H1 (cell line): ENCODE measurements around the gene MYOM3. TPM values are rescaled to one million over a fixed set of nuclear protein-coding genes. Genes with fewer than 3 reads are reported as not detected.

Source experiments
- CTCF ChIA-PET: fragments of 300-600 bp; sonication (Branson Sonifier 250); formaldehyde crosslinking; loops from one replicate; lab custom pipeline; 2021; ENCODE audit not compliant: partially characterized antibody; lab: Charles Lee
- POLR2A ChIA-PET: fragments of 300-600 bp; sonication (Branson Sonifier 250); formaldehyde crosslinking; loops from one replicate; lab custom pipeline; 2021; ENCODE audit warnings: inconsistent platforms; ENCODE audit not compliant: partially characterized antibody; lab: Charles Lee
- DNase-seq, 2 experiments: peaks; one replicate each; pipeline versions ENCODE4 v3.0.0 to v3.0.0-alpha.2; 2010 to 2022; ENCODE audit warnings: low spot score in 2 of 2, low read depth in 1 of 2, mixed read lengths in 1 of 2
- FAIRE-seq: peaks from 2 replicates; lab custom pipeline; 2011; peaks lifted over from hg19 to GRCh38; lab: Jason Lieb, UNC
- H2AFZ ChIP-seq: 2 replicates; pipeline ENCODE4 v1.8.1; 2012; ENCODE audit warnings: low read length, inconsistent platforms
- H2AK5ac ChIP-seq: 2 replicates; pipeline ENCODE4 v1.6.1; 2013; ENCODE audit warnings: low read depth, low read length
- H2BK120ac ChIP-seq: replicated peaks from 2 replicates; pipeline ENCODE3; 2013; ENCODE audit warnings: low read depth, low read length, inconsistent platforms
- H2BK12ac ChIP-seq: 2 replicates; pipeline ENCODE4 v1.6.1; 2013; ENCODE audit warnings: low read depth, low read length
- H2BK15ac ChIP-seq: 2 replicates; pipeline ENCODE4 v1.6.1; 2013; ENCODE audit warnings: low read length
- H2BK20ac ChIP-seq: 2 replicates; pipeline ENCODE4 v1.6.1; 2013; ENCODE audit warnings: low read length
- H2BK5ac ChIP-seq: 2 replicates; pipeline ENCODE4 v1.6.1; 2013; ENCODE audit warnings: low read depth, low read length
- H3K14ac ChIP-seq: 2 replicates; pipeline ENCODE4 v1.6.1; 2013; ENCODE audit warnings: inconsistent platforms; ENCODE audit not compliant: insufficient read length
- H3K18ac ChIP-seq: 2 replicates; pipeline ENCODE4 v1.6.1; 2013; ENCODE audit warnings: low read length; ENCODE audit errors: extremely low read depth
- H3K23ac ChIP-seq: 2 replicates; pipeline ENCODE4 v1.6.1; 2013; ENCODE audit warnings: inconsistent platforms; ENCODE audit not compliant: insufficient read length
- H3K23me2 ChIP-seq: 2 replicates; pipeline ENCODE4 v1.6.1; 2013; ENCODE audit warnings: low read depth, low read length
- H3K27ac ChIP-seq: 2 replicates; pipeline ENCODE4 v1.6.1; 2011; ENCODE audit warnings: low read depth, low read length, inconsistent platforms
- H3K27me3 ChIP-seq, 4 experiments: replicated peaks in 1 of 4; 1 replicate in 1 of 4; 2 replicates in 3 of 4; pipeline versions ENCODE4 v1.6.1 to v1.8.1; 2011 to 2013; ENCODE audit warnings: low read length in 3 of 4, mild to moderate bottlenecking in 3 of 4, inconsistent platforms in 2 of 4, mixed read lengths in 2 of 4, moderate library complexity in 1 of 4; ENCODE audit not compliant: control insufficient read depth in 3 of 4, insufficient read depth in 3 of 4; ENCODE audit errors: extremely low read depth in 1 of 4
- H3K36me3 ChIP-seq, 4 experiments: 2 replicates each; pipeline versions ENCODE4 v1.6.1 to v1.8.1; 2011 to 2013; ENCODE audit warnings: mild to moderate bottlenecking in 4 of 4, low read length in 3 of 4, moderate library complexity in 2 of 4, control low read depth in 1 of 4, inconsistent platforms in 1 of 4; ENCODE audit not compliant: insufficient read depth in 4 of 4, control insufficient read depth in 2 of 4
- H3K4ac ChIP-seq: replicated peaks from 2 replicates; pipeline ENCODE3; 2013; ENCODE audit warnings: low read length, low read depth, mixed read lengths, inconsistent platforms; ENCODE audit not compliant: insufficient read length
- H3K4me1 ChIP-seq, 4 experiments: replicated peaks in 1 of 4; 1 replicate in 1 of 4; 2 replicates in 3 of 4; pipeline versions ENCODE4 v1.6.1 to v1.8.1; 2011 to 2013; ENCODE audit warnings: low read length in 3 of 4, inconsistent platforms in 2 of 4, mixed read lengths in 1 of 4; ENCODE audit not compliant: insufficient read depth in 4 of 4, control insufficient read depth in 3 of 4
- H3K4me2 ChIP-seq, 2 experiments: 2 replicates each; pipeline versions ENCODE4 v1.6.1 to v1.8.1; 2011 to 2013; ENCODE audit warnings: low read depth in 2 of 2, low read length in 2 of 2, control low read depth in 1 of 2, inconsistent platforms in 1 of 2, mild to moderate bottlenecking in 1 of 2; ENCODE audit not compliant: insufficient read depth in 1 of 2
- H3K4me3 ChIP-seq, 4 experiments: fragments of 200-600, 300-600 bp in 1 of 4; sonication (generic), shearing (Covaris generic), sonication (Bioruptor Twin) in 1 of 4; 2 replicates each; pipeline versions ENCODE4 v1.5.1 to v1.8.1; 2011 to 2016; ENCODE audit warnings: low read length in 4 of 4, low read depth in 3 of 4, control low read depth in 2 of 4, inconsistent platforms in 2 of 4, mild to moderate bottlenecking in 2 of 4, mixed read lengths in 1 of 4, moderate library complexity in 1 of 4; ENCODE audit not compliant: insufficient read depth in 2 of 4; ENCODE audit errors: extremely low read depth in 1 of 4
- H3K56ac ChIP-seq: replicated peaks from 2 replicates; pipeline ENCODE3; 2013; ENCODE audit warnings: low read depth, mild to moderate bottlenecking, mixed read lengths, low read length, inconsistent platforms; ENCODE audit not compliant: insufficient read length
- H3K79me1 ChIP-seq: 2 replicates; pipeline ENCODE4 v1.6.1; 2013; ENCODE audit warnings: low read depth, low read length, control low read depth
- H3K79me2 ChIP-seq, 2 experiments: 2 replicates each; pipeline versions ENCODE4 v1.6.1 to v1.8.1; 2012 to 2013; ENCODE audit warnings: low read length in 2 of 2, mild to moderate bottlenecking in 2 of 2, inconsistent platforms in 1 of 2; ENCODE audit not compliant: insufficient read depth in 2 of 2, control insufficient read depth in 1 of 2
- H3K9ac ChIP-seq, 4 experiments: replicated peaks in 1 of 4; 1 replicate in 1 of 4; 2 replicates in 3 of 4; pipeline versions ENCODE4 v1.6.1 to v1.8.1; 2011 to 2013; ENCODE audit warnings: low read depth in 3 of 4, low read length in 3 of 4, control low read depth in 2 of 4, mild to moderate bottlenecking in 2 of 4, moderate library complexity in 2 of 4, inconsistent platforms in 1 of 4; ENCODE audit errors: extremely low read depth in 1 of 4
- H3K9me3 ChIP-seq, 2 experiments: 2 replicates each; pipeline versions ENCODE4 v1.6.1 to v1.8.1; 2012 to 2013; ENCODE audit warnings: mild to moderate bottlenecking in 2 of 2, moderate library complexity in 2 of 2, control low read depth in 1 of 2, inconsistent platforms in 1 of 2, low read depth in 1 of 2, low read length in 1 of 2, mixed read lengths in 1 of 2; ENCODE audit not compliant: insufficient read depth in 2 of 2
- H4K20me1 ChIP-seq, 2 experiments: replicated peaks in 1 of 2; 2 replicates each; pipeline versions ENCODE3 to v1.8.1; 2011 to 2013; ENCODE audit warnings: inconsistent platforms in 2 of 2, low read length in 2 of 2, mild to moderate bottlenecking in 1 of 2; ENCODE audit not compliant: insufficient read depth in 2 of 2, control insufficient read depth in 1 of 2
- H4K5ac ChIP-seq: 2 replicates; pipeline ENCODE4 v1.6.1; 2013; ENCODE audit warnings: low read length, low read depth, mixed read lengths, inconsistent platforms; ENCODE audit not compliant: insufficient read length
- H4K8ac ChIP-seq: 2 replicates; pipeline ENCODE4 v1.8.0; 2013; ENCODE audit warnings: mild to moderate bottlenecking, moderate library complexity, low read length, inconsistent platforms; ENCODE audit not compliant: insufficient read depth; ENCODE audit errors: extremely low read depth
- H4K91ac ChIP-seq: replicated peaks from 2 replicates; pipeline ENCODE3; 2013; ENCODE audit warnings: low read length, mixed read lengths, inconsistent platforms; ENCODE audit not compliant: insufficient read length
- BRCA1 ChIP-seq: IDR thresholded peaks from 2 replicates; pipeline ENCODE4 v1.6.1; 2012; ENCODE audit warnings: low read depth, low read length, improper control_type of control experiment
- CREB1 ChIP-seq: IDR thresholded peaks from 2 replicates; pipeline ENCODE4 v1.6.1; 2012; ENCODE audit warnings: inconsistent platforms
- EGR1 ChIP-seq: IDR thresholded peaks from 2 replicates; pipeline ENCODE4 v1.6.1; 2011; ENCODE audit warnings: low read depth, low read length, borderline replicate concordance
- EZH2 ChIP-seq: fragments of 200-600 bp; sonication (generic); IDR thresholded peaks from 2 replicates; pipeline ENCODE4 v1.7.1; 2012; ENCODE audit warnings: low read depth, mild to moderate bottlenecking, moderate library complexity, low read length, inconsistent platforms; ENCODE audit not compliant: severe bottlenecking
- POLR2AphosphoS5 ChIP-seq: IDR thresholded peaks from 2 replicates; pipeline ENCODE4 v1.6.1; 2011; ENCODE audit warnings: low read depth, low read length
- RXRA ChIP-seq: IDR thresholded peaks from 2 replicates; pipeline ENCODE4 v1.6.1; 2011; ENCODE audit warnings: low read depth, mild to moderate bottlenecking, low read length, moderate library complexity; ENCODE audit not compliant: insufficient read depth
- SAP30 ChIP-seq: fragments of 300-600 bp; sonication (generic); IDR thresholded peaks from 2 replicates; pipeline ENCODE4 v1.7.1; 2012; ENCODE audit warnings: low read length, moderate library complexity, mild to moderate bottlenecking, inconsistent platforms; ENCODE audit not compliant: insufficient read depth, insufficient replicate concordance
- SUZ12 ChIP-seq: fragments of 200-600 bp; sonication (generic); IDR thresholded peaks from 2 replicates; pipeline ENCODE4 v1.6.1; 2012; ENCODE audit warnings: mild to moderate bottlenecking, inconsistent platforms, low read length, moderate library complexity, mixed read lengths
- WGBS, 2 experiments: shearing (Covaris generic) in 1 of 2; methylation state at CpG; one replicate each; pipeline versions ENCODE4 v1.1.6 to v1.1.7; 2013 to 2015; ENCODE audit warnings: low lambda C conversion rate in 2 of 2, mixed read lengths in 2 of 2, inconsistent platforms in 1 of 2, low coverage in 1 of 2, missing lambda C conversion rate in 1 of 2; ENCODE audit not compliant: insufficient replicate concordance in 2 of 2, insufficient coverage in 1 of 2, insufficient read length in 1 of 2; ENCODE audit errors: extremely low coverage in 1 of 2, missing lambda C conversion rate in 1 of 2; 5-methylcytosine and 5-hydroxymethylcytosine counted together
- polyA plus RNA-seq, 7 experiments: library from polyadenylated mRNA; depleted of rRNA in 3 of 7; stranded (reverse) in 5 of 7; unstranded in 2 of 7; fragments of >200 nt in 5 of 7; fragments of 200-250 nt in 2 of 7; gene quantifications; 1 replicate in 5 of 7; 2 replicates in 1 of 7; 4 replicates in 1 of 7; pipeline versions ENCODE4 v1.2.1 to v1.2.3, GENCODE V29; 2011 to 2013; ENCODE audit warnings: missing spikeins in 2 of 7, mixed read lengths in 2 of 7
- total RNA-seq: library from RNA; stranded (reverse); fragmentation: NEBNext Ultra II Directional; extraction: Animal tissue kit (Norgen Biotek cat#: 25700); gene quantifications from 2 replicates; pipeline ENCODE4 v1.2.1, GENCODE V29; 2021

Gene MYOM3
- total and polyA plus RNA-seq, 2 of the 8 experiments (the other 6 are each of a cell fraction or from before 2014, with no cell fraction given) = 0.08 to 0.09 TPM

DNA sequence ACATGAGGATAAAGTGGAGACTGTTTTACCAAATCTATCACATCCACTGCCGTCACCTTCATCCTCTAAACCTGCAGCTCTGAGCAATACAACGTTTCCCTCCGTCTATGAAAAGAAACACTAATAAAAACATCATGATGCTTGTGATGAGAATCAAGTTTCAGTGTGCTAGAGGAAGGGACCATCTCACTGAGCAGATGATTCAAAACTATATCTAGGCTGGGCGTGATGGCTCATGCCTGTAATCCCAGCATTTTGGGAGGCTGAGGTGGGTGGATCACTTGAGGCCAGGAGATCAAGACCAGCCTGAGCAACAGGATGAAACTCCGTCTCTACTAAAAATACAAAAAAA lies 14.7 kb upstream of the MYOM3 start:
- H3K23me2 ChIP-seq = no peaks in the 10 kb centered on the region
- H3K14ac ChIP-seq = no peak overlapping the region
- CTCF ChIA-PET = interaction anchor here (0.8 to 1.7 kb wide), 12 partner anchors 10 to 316 kb away, joined by 3 to 7 read pairs (median 4); no protein-coding TSS in a partner anchor
- DNase-seq = no peak
- no peak overlapping the region for H3K4ac ChIP-seq
- no peaks in the 10 kb centered on the region for H3K79me1 ChIP-seq
- TF ChIP-seq CREB1 (no peak), BRCA1 (no peak), SAP30 (no peak), EZH2 (no peak), SUZ12 (no peak), EGR1 (no peak), POLR2AphosphoS5 (no peak), RXRA (no peak)
- H2BK5ac ChIP-seq = no peak overlapping the region
- H2AFZ ChIP-seq = no peak overlapping the region
- H3K79me2 ChIP-seq = no peaks in the 10 kb centered on the region
- 95% methylated on average over 5 of the region's 5 CpGs; no CpG with 5 or more reads in 1 of the 2 experiments for WGBS, 2 experiments
- no peak overlapping the region for H3K27ac ChIP-seq
- FAIRE-seq = no peak
- no peak overlapping the region for H2BK15ac ChIP-seq
- H3K56ac ChIP-seq = no peak overlapping the region
- H2BK12ac ChIP-seq = no peak overlapping the region
- no peak overlapping the region for H2AK5ac ChIP-seq
- H2BK120ac ChIP-seq = no peak overlapping the region
- no peak overlapping the region for H3K23ac ChIP-seq
- H2BK20ac ChIP-seq = no peak overlapping the region
- H4K5ac ChIP-seq = no peak overlapping the region
- no peak overlapping the region for H3K18ac ChIP-seq
- peaks cover 0 to 3% (median 0%) of the 10 kb centered on the region in 4 experiments; a peak in 2 of 7 replicates for H3K4me1 ChIP-seq
- H3K4me2 ChIP-seq = no peak overlapping the region
- no peak overlapping the region for H3K9ac ChIP-seq
- H4K20me1 ChIP-seq = no peaks in the 10 kb centered on the region
- no peaks in the 10 kb centered on the region for H3K36me3 ChIP-seq
- H3K27me3 ChIP-seq = no peaks in the 10 kb centered on the region; a peak in 3 of 7 replicates
- no peak overlapping the region for H4K91ac ChIP-seq
- POLR2A ChIA-PET = interaction anchor here (1.9 kb wide), 1 partner anchor 24 kb away, joined by 19 read pairs; no protein-coding TSS in a partner anchor
- peaks cover 3 to 5% of the 10 kb centered on the region in 2 experiments; a peak in 1 of 4 replicates for H3K9me3 ChIP-seq
- no peak overlapping the region for H4K8ac ChIP-seq
- no peak overlapping the region for H3K4me3 ChIP-seq
